ENCODE results near the gene CNTNAP4.

DNA sequence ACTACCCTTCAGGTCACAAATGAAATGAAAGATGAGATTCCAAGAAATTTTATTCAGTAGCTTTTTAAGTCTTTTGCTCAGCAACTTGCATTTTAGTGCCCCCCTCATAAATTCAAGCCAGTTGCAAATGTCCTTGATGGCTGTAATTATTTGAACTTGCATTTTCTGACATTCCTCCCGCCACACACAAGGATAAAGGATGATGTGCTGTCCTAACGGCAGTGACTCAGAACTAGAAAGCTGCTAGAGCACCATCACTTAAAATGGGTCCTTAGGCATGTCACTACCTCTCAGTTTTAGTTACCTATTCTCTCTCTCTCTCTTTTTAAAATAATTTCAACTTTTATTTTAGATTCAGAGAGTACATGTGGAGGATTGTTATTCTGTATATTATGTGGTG is 306.7 kb downstream of the CNTNAP4 start:
- no peak for TF ChIP-seq EZH2 (IDR thresholded peaks at IDR 0.05; ENCODE audit: borderline replicate concordance, insufficient read depth, low read length, poor library complexity, severe bottlenecking)
- no peak for TF ChIP-seq RAD21 (conservative IDR thresholded peaks at IDR 0.05)
- TF ChIP-seq, protein P1, sequence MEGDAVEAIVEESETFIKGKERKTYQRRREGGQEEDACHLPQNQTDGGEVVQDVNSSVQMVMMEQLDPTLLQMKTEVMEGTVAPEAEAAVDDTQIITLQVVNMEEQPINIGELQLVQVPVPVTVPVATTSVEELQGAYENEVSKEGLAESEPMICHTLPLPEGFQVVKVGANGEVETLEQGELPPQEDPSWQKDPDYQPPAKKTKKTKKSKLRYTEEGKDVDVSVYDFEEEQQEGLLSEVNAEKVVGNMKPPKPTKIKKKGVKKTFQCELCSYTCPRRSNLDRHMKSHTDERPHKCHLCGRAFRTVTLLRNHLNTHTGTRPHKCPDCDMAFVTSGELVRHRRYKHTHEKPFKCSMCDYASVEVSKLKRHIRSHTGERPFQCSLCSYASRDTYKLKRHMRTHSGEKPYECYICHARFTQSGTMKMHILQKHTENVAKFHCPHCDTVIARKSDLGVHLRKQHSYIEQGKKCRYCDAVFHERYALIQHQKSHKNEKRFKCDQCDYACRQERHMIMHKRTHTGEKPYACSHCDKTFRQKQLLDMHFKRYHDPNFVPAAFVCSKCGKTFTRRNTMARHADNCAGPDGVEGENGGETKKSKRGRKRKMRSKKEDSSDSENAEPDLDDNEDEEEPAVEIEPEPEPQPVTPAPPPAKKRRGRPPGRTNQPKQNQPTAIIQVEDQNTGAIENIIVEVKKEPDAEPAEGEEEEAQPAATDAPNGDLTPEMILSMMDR (IDR thresholded peaks at IDR 0.05; ENCODE audit: poor library complexity, severe bottlenecking) = no peak
- TF ChIP-seq TAF1 (IDR thresholded peaks at IDR 0.05; ENCODE audit: low read depth) = no peak

Data from neural cell (in vitro differentiated cells).